Breast epithelium (tissue), 3 donors: ENCODE measurements around the gene NOL9.

Experiments used
- CTCF ChIP-seq, 3 donors: fragments of 450-650 bp; IDR thresholded peaks; one replicate each; pipeline ENCODE4 v1.5.1; 2016 to 2017; ENCODE audit warnings: antibody characterized with exemption in 3 of 3, mild to moderate bottlenecking in 3 of 3, moderate library complexity in 3 of 3
- POLR2A ChIP-seq: fragments of 450-650 bp; IDR thresholded peaks from one replicate; pipeline ENCODE4 v1.6.1; 2016; ENCODE audit warnings: antibody characterized with exemption, mild to moderate bottlenecking, moderate library complexity
- POLR2AphosphoS5 ChIP-seq, 3 donors: sonication (generic); formaldehyde crosslinking; IDR thresholded peaks; one replicate each; pipeline ENCODE4 v1.6.1; 2017; ENCODE audit warnings: antibody characterized with exemption in 3 of 3

- TF ChIP-seq CTCF (IDR thresholded peaks at IDR 0.05), result no peak
- no peak for TF ChIP-seq POLR2AphosphoS5 (IDR thresholded peaks at IDR 0.05)
- no peak for TF ChIP-seq POLR2A
Observed at GRCh38 chr1:6591644-6592043, 37.3 kb upstream of the NOL9 start.
